Stimulated activated CD4-positive, alpha-beta T cell treated with anti-CD3 and anti-CD28 coated beads, Interleukin-1b, Interleukin-23, amount 100 ng/mL, for 24 hours (primary cell): ENCODE measurements around the gene NTRK3.
"Not testable (repeated sequence)": the region's sequence is repeated elsewhere in the genome, so short reads cannot be mapped to it uniquely, and the experiment has no call there.

Experiments used
- DNase-seq, 4 experiments: peaks; one replicate each; pipeline ENCODE4 v3.0.0-alpha.2; 2020; ENCODE audit warnings: low read depth in 4 of 4, low spot score in 1 of 4

The NTRK3 gene

DNA sequence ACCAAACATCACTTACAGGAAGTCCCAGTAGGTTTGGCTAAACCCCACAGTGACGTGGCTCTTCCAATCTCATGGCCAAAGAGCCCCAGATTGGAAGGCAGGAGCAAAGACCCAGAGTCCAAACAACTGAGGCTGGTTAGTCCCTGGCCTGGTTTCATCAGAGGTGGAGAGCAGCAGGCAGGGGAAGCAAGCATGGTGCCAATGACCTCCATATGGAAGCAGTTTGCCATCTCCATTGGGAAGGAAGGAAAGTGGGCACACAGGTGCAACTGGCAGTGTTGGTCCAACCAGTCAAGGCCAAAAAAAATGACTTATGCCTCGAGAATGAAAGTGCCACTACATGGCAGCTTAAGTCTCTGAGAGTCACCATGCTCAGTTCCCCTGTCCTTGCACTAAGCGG, 175.9 kb downstream of the NTRK3 start:
- DNase-seq = no peak

DNA sequence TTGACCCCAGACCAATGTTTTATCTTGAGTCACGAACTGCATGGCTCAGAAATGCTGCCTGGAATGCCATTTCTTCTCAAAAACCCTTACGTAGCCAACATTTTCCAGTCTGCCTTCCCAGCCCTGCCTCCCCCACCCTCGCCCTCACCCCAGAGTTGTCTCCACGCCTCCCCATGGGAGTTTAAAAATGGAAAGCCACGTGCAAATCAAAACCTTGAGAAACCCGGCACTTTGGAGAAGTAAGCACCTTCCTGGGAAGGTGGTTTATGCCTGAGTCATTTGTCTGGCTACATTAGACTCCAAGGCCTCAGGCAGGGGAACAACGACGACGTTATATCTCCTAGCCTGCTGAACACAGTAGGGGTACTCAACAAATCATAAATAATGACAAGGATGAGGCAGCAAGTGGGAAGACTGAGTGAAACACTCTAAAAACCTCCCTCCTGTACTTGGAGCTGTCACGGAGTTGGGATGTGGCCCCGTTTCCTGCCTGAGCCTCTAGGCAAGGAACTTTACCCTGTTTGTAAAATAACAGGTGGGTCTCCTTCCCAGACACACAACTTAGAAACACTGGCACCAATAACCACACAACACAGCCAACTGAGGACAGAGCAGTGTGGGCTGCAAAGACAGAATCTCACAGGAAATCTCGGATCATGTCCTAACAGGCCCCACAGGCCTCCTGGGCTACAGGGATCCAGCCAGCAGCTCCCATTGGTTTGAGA, 179.1 kb downstream of the NTRK3 start:
- DNase-seq = no peak

DNA sequence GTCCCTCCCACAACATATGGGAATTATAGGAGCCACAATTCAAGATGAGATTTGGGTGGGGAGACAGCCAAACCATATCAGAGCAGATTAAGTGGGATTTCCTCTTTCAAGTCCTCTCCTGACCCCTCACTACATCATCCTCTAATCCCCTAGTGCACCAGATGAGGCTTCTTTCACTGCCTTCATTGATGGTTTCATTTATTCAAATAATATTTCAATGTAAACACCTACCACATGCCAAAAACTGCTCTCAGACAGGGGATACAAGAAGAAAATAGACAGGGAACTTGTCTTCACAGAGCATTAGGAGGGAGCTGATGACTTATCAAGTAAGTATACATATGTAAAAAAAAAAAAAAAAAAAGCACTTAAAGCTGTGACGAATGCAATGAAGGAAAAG, 180.2 kb downstream of the NTRK3 start:
- no peak for DNase-seq

DNA sequence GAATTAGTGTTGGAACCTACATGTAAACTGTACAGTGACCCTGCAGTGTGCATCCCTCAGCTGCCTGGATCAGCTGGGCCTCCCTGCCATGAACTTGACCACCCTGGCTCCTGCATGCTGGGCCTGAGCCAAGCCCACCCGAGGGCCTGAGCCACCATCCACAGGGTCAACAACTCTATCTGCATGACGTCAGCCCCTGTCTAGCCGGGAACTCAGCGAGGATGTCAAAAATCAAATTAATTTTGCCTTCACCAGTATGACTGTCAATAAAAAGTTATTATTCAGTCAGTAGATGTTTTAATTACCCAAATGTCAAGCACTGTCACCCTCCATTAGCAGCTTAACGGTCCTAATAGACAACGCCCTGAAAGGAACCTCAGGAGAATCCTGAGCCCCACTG, 181.4 kb downstream of the NTRK3 start:
- no peak for DNase-seq

DNA sequence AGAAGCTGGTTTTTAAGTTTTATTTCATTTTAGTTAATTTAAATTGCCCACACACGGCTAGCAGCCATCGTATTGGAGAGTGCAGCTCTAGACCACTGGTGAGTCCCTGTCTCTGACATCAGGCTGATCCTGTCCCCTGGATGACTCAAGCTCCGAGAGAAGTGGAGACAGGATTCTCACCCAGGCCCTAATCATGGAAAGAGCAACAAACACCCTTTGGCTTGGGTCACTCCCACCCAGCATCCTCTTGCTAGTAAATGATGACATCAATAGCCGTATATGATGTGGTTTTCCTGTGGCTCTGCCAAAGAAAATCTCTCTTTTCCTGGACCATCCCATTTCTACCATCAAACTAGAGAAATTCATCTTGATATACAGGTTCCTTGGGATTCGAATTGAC, 182.2 kb downstream of the NTRK3 start:
- DNase-seq = no peak

DNA sequence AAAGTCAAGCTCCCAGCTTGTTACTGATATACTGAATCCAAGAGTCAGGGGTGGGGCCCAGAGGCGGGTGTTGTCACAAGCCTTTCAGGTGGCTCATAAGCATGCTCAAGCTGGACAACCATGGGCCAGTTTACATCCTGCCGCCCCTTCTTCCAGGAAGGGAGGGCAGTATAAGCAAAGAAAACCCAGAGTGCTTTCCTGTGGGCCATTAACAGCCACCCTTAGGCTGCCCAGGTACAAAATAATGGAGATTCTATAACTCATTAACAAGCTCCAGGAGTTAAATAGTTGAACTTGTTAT, 183.2 kb downstream of the NTRK3 start:
- no peak for DNase-seq

DNA sequence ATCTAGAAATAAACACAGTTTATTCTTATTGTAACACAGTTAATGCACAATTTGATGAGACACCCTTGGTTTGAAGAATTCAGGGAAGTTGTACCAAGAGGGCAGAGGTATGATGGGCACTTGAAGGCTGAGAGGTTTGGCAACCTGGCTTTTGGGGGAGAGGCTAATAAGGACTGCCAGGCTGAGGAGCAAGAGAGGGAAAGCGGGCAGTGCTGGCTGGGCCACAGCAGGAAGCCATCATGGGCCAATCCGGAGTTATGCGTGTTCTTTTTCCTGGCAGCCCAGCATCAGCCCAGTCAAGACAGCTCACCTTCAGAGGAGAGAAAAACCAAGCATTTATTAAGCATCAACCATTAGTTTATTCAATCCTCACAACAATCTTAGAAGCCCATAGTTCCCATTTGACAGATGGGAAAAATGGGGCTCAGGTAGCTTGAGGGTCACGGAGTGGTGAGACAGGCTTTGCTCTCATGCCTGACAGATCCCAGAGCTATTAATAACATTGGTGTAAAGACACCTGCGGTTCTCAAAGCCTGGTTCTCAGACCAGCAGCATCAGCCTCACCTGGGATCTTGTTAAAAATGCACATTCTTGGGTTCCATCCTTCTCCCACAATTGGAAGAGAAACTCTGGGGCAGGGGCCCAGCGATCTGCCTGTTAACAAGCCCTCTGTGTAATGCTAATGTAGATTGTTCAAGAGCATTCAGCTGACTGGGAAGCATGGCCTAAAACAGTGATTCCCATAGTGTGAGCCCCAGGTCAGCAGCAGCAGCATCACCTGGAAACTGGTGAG, 183.7 kb downstream of the NTRK3 start:
- no peak for DNase-seq

DNA sequence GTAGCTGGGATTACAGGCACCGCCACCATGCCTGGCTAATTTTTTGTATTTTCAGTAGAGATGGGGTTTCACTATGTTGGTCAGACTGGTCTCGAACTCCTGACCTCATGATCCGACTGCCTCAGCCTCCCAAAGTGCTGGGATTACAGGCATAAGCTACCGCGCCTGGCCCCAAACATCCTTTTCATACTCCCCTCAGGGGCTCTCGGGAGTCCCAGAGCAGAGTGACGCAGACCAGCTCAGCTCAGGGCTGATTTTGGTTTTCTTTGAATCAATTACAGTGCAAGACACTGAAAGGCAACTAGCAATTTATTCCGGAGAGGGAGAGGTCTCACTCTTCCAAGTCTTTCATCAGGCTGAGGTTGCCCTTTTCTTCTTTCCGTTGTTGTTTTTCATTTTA, 184.4 kb downstream of the NTRK3 start:
- not testable (repeated sequence) for DNase-seq

DNA sequence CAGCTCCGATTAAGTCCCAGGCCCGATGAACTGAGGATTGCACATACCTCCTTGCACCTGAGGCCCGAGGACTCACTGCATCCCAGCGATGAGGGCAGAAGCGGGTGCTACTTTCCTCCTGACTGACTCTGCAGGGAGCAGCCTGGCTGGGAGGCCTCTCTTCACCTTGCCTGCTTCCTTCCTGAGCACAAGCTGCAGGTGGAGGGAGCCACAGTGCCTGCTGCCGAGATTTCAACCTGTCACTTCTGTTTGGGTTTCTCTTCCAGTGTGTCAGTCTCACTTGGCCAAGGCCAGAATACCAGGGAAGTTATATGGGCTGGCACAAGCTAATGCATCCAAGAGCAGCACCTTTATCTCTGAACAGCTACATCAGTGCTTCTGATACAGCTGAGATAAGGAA, 185.4 kb downstream of the NTRK3 start:
- no peak for DNase-seq

DNA sequence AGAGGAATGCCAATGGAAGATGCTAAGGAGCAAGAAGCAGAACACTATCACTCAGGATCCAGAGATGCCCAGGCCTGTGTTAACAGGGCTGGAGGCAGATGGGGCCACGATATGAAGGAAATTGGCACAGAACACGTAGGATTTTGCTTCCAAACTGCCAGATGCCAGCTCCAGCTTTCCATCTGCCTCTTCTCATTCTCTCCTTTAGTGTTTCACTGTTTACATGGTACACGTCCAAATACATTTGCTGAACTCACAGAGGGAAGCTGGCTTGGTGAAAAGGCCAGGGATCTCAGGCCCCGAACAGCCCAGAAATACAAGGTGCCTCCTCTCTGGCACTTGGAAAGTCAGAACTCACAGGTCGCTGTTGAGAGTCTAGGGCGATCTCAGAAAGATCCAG, 187.0 kb downstream of the NTRK3 start:
- no peak for DNase-seq

DNA sequence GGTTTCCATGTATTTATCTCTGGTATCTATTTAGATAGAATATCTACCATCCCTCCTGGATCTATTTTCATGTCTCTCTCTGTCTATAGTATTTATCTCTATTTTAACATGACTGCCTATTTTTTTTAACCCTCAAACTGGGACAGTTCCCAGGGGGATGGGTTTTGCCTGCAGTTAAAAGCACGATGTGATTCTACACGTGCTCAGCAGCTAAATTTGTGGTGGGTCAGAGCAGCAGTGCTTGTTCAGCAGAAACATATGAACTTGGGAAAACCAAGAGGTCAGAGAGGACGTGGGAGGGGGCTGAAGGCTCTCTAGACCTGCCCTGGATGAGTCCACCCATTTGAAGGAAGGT, 189.2 kb downstream of the NTRK3 start:
- DNase-seq = no peak

DNA sequence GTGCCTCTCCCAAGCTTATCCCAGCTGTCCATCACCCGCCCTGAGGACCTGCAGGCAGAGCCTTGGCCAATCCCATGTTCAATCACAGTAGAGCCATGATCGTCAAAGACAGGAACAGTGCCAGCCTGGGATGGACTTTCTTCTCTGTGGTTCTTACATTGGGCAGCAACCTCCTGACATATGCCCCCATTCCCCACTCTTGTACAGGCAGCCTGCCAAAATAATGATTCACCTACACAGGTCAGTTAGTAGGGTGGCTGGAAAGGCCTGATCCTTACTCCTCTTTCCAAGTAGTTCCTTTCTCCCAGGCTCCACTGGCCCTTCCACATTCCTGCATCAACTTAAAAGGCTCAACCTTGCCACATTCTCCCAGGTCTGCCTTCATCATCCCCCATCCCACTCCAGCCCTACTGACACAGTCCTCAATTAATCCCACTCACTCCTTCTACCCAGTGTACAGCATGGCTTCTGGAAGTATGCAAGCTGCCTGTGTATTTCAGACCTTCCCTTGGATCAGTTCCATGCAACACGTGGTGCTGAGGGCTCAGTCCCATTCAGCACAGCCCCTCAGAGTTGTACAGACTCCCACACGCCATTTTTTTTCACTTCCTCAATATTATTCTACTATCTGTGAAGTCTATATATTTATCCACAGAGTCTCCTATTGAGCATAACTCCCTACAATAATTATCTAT, 189.8 kb downstream of the NTRK3 start:
- no peak for DNase-seq

DNA sequence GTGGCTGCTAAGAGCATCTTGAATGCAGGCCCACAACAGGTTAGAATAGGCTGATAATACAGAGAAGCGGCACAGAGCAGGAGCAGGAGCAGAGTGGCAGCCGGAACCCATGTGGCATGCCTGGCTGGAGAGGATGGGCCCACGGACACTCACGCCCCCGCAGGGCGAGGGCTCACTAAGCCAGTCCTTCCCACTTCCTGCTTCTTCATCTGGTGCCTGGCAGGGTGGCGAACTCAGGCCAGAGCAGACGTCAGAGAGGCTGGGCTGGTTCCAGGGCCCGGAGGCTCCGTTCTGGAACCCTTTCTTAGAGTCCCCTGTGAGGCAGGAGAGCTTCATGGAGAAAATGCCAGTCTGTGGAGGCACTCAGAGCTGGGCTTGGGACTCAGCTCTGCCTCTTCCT, 195.1 kb downstream of the NTRK3 start:
- DNase-seq = no peak

DNA sequence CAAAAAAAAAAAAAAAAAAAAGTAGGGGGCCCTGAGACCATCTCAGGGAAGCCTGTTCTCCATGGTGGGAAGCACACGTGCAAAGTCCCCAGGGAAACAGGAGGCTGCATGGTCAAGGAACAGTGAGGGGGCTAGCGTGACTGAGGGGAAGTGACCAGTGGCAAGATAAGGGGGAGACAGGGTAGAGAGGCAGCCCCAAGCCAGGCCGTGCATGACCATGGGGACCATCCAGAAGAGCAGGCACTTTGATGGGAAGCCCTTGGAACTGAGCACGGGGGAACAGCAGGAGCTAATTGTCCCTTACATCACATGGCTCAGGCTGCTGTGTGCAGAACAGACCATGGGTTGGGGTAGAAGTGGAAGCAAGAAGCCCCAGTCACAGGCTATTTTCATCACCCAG, 196.2 kb downstream of the NTRK3 start:
- no peak for DNase-seq

DNA sequence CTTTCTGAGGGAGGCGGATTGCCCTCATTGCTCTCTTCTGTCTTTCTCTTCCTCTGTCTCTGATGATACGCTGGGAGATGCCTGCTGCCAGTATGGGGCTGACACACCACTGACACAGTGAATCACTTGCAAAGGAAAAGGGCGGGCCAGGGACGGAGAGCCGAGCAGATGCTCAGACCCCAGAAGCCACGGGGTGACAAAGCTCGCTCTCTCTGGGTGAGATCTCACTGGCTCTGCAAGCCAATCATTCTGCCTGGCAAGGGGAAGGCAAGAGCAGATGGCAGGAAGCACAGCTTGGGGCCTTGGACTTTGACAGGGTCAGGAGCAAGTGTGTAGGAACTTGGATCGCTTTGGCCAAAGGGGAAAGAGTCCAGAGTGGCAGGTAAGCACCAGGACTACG, 198.7 kb downstream of the NTRK3 start:
- DNase-seq = no peak

DNA sequence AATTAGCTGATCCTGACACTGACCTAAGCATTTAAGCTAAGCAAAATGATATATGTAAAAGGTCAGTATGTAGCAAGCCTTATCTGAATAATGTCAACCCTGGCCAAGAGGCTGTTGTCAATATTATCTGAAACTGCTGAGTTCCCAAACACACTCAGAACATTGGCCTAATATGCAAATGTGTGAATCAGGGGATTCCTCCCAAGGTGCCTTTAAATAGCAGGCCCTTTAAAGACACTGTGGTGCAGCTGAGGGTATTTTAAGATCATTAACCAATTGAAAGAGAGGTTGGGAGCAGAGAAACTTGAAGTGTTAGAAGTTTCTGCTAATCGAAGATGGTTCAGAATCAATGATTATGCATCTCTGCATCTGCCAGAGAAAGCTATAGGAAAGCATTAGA, 207.0 kb downstream of the NTRK3 start:
- DNase-seq = no peak

DNA sequence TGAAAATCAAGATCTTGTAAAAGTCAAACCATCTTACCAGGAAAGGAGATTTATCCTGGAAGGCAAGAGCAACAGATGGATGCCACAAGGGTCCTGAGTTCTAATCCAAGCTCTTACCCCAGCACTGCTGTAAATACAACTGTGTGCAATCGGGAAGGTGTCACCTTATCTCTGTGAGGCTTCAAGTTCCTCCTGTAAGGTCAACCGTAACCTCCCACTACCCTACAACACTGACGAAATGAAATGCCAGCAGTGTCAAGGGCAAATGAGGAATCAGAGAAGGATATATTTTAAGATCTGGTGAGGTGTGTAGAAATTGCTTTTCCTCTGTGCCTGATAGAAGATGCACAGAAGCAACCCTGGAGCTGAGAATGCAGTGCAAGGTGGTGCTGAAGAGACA, 207.8 kb downstream of the NTRK3 start:
- DNase-seq = no peak

DNA sequence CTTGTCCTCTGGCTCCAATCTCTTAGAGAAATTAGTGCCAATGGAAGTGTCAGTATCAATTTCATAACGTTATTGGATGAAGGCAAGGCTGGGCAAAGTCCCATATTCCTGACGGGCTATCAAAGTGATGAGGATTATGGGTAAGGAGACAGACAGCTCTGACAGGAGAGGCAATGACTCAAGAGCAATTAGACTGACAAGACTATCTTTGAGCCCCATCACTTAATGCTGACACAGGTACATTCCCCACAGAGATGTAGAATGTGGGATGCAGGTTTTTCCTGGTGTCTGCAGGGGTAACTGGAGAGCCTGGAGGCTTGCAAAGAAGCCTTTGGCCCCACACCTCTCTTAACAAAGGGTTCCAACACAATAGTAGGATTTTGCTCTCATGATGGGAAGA, 208.3 kb downstream of the NTRK3 start:
- DNase-seq = no peak

DNA sequence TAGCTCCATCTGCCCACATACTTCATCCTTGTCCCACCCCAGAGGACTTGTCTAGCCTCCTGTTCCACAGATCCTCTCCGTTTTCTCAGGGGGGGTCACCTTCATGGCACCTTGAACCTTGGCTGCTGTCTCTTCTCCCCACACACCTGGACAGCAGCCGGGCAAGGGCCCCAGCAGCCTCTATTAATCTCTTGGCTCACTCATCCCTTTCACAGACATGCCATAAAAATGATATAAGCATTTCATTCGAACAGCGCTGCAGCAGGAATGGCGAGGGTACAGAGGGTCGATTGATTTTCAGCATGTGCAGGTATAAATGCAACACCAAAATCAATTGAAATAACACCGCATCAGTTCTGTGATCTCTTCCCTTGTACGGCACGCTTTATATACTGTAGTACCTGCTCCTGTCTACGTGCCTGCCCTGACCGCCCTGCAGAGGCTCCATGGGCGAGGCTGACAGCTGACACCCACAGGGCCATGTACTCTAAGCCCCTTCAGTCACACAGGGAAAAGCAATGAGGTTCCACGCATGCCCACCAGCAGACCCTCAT, 209.9 kb downstream of the NTRK3 start:
- no peak for DNase-seq

DNA sequence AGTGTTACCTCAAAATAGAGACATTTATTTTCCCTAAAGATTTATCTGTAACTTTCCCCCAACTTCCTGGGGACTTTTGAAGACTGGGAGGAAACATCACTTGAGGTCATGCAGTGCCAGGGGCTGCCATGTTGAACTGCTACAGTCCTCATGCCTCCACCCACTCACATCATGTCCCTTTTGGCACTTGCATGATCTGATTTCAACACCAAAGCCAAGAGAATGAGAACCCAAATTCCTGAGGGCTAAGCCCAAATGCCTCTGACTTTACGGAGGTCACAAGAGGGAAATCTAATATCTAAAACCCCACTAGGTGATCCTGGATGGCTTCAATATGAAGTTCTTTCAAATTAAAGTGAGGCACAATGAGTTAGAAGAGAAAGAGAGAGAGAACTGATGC, 213.1 kb downstream of the NTRK3 start:
- no peak for DNase-seq

DNA sequence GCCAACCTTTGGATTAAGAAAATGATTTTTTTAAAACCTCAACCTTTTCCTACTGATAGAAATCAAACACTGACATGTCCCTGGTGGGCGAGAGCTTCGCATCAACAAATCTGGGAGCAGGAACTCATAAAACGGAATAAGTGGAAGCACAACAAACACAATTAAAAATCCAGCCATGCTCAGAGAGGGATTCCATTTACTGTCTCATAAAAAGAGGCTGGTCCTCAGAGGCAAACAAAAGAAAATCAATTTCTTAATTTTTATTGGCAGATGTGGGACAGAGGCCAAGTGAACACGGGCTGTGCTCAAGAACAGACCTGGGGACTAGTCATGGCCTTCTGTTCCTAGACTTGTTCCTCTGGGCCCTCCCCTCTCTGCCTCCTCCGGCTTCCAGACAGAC, 214.5 kb downstream of the NTRK3 start:
- no peak for DNase-seq

DNA sequence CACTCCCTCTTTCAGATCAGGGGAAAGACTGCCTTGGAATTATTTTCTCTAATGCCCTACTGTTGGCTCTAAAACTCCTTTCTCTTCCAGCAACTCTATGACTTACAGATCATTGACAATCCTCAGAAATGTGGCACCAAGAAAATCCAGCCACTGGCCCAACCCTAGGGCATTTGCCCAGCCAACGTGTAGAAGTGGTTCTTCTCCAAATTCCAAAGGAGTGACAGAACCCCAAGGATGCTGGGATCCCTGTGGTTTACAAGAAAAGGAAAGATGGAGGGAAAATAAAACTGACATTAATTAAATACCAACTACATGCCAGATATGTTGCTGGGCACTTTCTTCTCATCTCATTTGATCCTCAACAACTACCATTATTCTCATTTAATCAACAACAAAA, 216.0 kb downstream of the NTRK3 start:
- no peak for DNase-seq
